IMR-90 (cell line): ENCODE results near the gene PBRM1. TPM values are rescaled to one million over a fixed set of nuclear protein-coding genes. Genes with fewer than 3 reads are reported as not detected.

ENCODE experiments used
- ATAC-seq: fragments of 200-7000 bp; cut with Tn5 transposase; 2 replicates; pipeline ENCODE4 v1.9.1; 2020; ENCODE audit warnings: low read depth, mild to moderate bottlenecking, moderate library complexity
- Bru-seq: library from RNA; stranded (reverse); fragments of 400-500 nt; gene quantifications from one replicate; lab custom pipeline; 2021; lab: Mats Ljungman, UMichigan
- BruChase-seq, 2 experiments: library from RNA; stranded (reverse); fragments of 400-500 nt; gene quantifications; one replicate each; lab custom pipeline; 2021; lab: Mats Ljungman, UMichigan
- BruUV-seq: library from RNA; stranded (reverse); fragments of 400-500 nt; replicated peaks from 2 replicates; lab custom pipeline; 2021; lab: Mats Ljungman, UMichigan
- CTCF ChIA-PET: fragments of 300-600 bp; formaldehyde crosslinking; extraction: SDS; loops from one replicate; lab custom pipeline; 2021; ENCODE audit warnings: antibody characterized with exemption; lab: Yijun Ruan, JAX
- POLR2A ChIA-PET: fragments of 300-600 bp; sonication (Branson Sonifier 250); formaldehyde crosslinking; loops from one replicate; lab custom pipeline; 2022; ENCODE audit warnings: antibody characterized with exemption; ENCODE audit not compliant: unreplicated experiment; lab: Charles Lee
- DNase-seq: peaks from one replicate; pipeline ENCODE4 v3.0.0; 2013
- H2AFZ ChIP-seq: replicated peaks from 2 replicates; pipeline ENCODE3; 2013; ENCODE audit warnings: low read length, mild to moderate bottlenecking; ENCODE audit not compliant: poor library complexity
- H2AK5ac ChIP-seq: 2 replicates; pipeline ENCODE4 v1.6.1; 2013; ENCODE audit warnings: low read depth, low read length, inconsistent platforms
- H2AK9ac ChIP-seq: replicated peaks from 2 replicates; pipeline ENCODE3; 2013; ENCODE audit warnings: mild to moderate bottlenecking, low read depth, low read length, moderate library complexity; ENCODE audit not compliant: poor library complexity
- H2BK120ac ChIP-seq: 2 replicates; pipeline ENCODE4 v1.6.1; 2013; ENCODE audit warnings: low read depth, low read length, inconsistent platforms
- H2BK15ac ChIP-seq: 3 replicates; pipeline ENCODE4 v1.6.1; 2013; ENCODE audit warnings: low read depth, low read length, inconsistent platforms
- H2BK20ac ChIP-seq: 2 replicates; pipeline ENCODE4 v1.6.1; 2013; ENCODE audit warnings: low read depth, mild to moderate bottlenecking, inconsistent platforms, low read length, moderate library complexity
- H2BK5ac ChIP-seq: 2 replicates; pipeline ENCODE4 v1.6.1; 2013; ENCODE audit warnings: mild to moderate bottlenecking, low read depth, low read length, inconsistent platforms; ENCODE audit not compliant: poor library complexity, severe bottlenecking
- H3K14ac ChIP-seq: replicated peaks from 2 replicates; pipeline ENCODE4 v1.6.1; 2013; ENCODE audit warnings: low read depth, low read length, inconsistent platforms
- H3K18ac ChIP-seq: 2 replicates; pipeline ENCODE4 v1.6.1; 2013; ENCODE audit warnings: low read depth, low read length, control low read depth
- H3K23ac ChIP-seq: 2 replicates; pipeline ENCODE4 v1.6.1; 2013; ENCODE audit warnings: low read depth, low read length, inconsistent platforms
- H3K27ac ChIP-seq: 2 replicates; pipeline ENCODE4 v1.5.1; 2013; ENCODE audit warnings: mild to moderate bottlenecking, control low read depth, low read length; ENCODE audit not compliant: insufficient read depth
- H3K27me3 ChIP-seq: 2 replicates; pipeline ENCODE4 v1.6.1; 2013; ENCODE audit warnings: low read length; ENCODE audit not compliant: control insufficient read depth, insufficient read depth
- H3K36me3 ChIP-seq: 2 replicates; pipeline ENCODE4 v1.6.1; 2013; ENCODE audit warnings: low read length, mixed read lengths; ENCODE audit not compliant: control insufficient read depth, insufficient read depth
- H3K4ac ChIP-seq: 2 replicates; pipeline ENCODE4 v1.6.1; 2013; ENCODE audit warnings: low read depth, low read length, inconsistent platforms
- H3K4me1 ChIP-seq: 2 replicates; pipeline ENCODE4 v1.6.1; 2013; ENCODE audit warnings: low read length, mixed read lengths; ENCODE audit not compliant: control insufficient read depth, insufficient read depth
- H3K4me2 ChIP-seq: 2 replicates; pipeline ENCODE4 v1.6.1; 2013; ENCODE audit warnings: low read depth, mild to moderate bottlenecking, control low read depth, low read length, moderate library complexity
- H3K4me3 ChIP-seq: 2 replicates; pipeline ENCODE4 v1.5.1; 2013; ENCODE audit warnings: low read depth, mild to moderate bottlenecking, control low read depth, low read length, moderate library complexity; ENCODE audit not compliant: insufficient read depth
- H3K56ac ChIP-seq: 2 replicates; pipeline ENCODE4 v1.6.1; 2013; ENCODE audit warnings: low read length, inconsistent platforms; ENCODE audit not compliant: insufficient read depth; ENCODE audit errors: extremely low read depth
- H3K79me1 ChIP-seq, 2 experiments: 2 replicates each; pipeline ENCODE4 v1.6.1; 2013; ENCODE audit warnings: low read length in 2 of 2, inconsistent platforms in 1 of 2, low read depth in 1 of 2
- H3K9ac ChIP-seq: 2 replicates; pipeline ENCODE4 v1.6.1; 2013; ENCODE audit warnings: low read depth, low read length, control low read depth
- H3K9me1 ChIP-seq: 2 replicates; pipeline ENCODE4 v1.6.1; 2013; ENCODE audit warnings: low read length, inconsistent platforms; ENCODE audit not compliant: insufficient read depth
- H3K9me3 ChIP-seq: 2 replicates; pipeline ENCODE4 v1.6.1; 2013; ENCODE audit warnings: low read length; ENCODE audit not compliant: control insufficient read depth, insufficient read depth
- H4K20me1 ChIP-seq: 2 replicates; pipeline ENCODE4 v1.6.1; 2013; ENCODE audit warnings: low read length, inconsistent platforms; ENCODE audit not compliant: insufficient read depth
- H4K5ac ChIP-seq: 2 replicates; pipeline ENCODE4 v1.6.1; 2013; ENCODE audit warnings: mild to moderate bottlenecking, low read depth, low read length, control low read depth
- H4K8ac ChIP-seq, 2 experiments: 2 replicates each; pipeline ENCODE4 v1.6.1; 2013; ENCODE audit warnings: low read depth in 2 of 2, low read length in 2 of 2, control low read depth in 1 of 2, inconsistent platforms in 1 of 2
- H4K91ac ChIP-seq: 2 replicates; pipeline ENCODE4 v1.6.1; 2013; ENCODE audit warnings: low read depth, low read length, inconsistent platforms; ENCODE audit not compliant: insufficient read depth
- CEBPB ChIP-seq: IDR thresholded peaks from 2 replicates; pipeline ENCODE4 v1.6.1; 2012; ENCODE audit warnings: low read depth, low read length, improper control_type of control experiment
- CHD1 ChIP-seq: IDR thresholded peaks from 2 replicates; pipeline ENCODE4 v1.6.1; 2012; ENCODE audit warnings: low read depth, low read length, improper control_type of control experiment
- CTCF ChIP-seq: conservative IDR thresholded peaks from 2 replicates; pipeline ENCODE4 v1.5.1; 2012; ENCODE audit warnings: mild to moderate bottlenecking, low read depth, low read length, improper control_type of control experiment
- ELK1 ChIP-seq: fragments of 150-350 bp; IDR thresholded peaks from 2 replicates; pipeline ENCODE4 v1.6.1; 2016; ENCODE audit warnings: low read depth, mild to moderate bottlenecking, low read length, moderate library complexity, borderline replicate concordance
- FOS ChIP-seq: fragments of 150-350 bp; IDR thresholded peaks from 2 replicates; pipeline ENCODE4 v1.6.1; 2016; ENCODE audit warnings: low read depth, low read length
- MAZ ChIP-seq: IDR thresholded peaks from 2 replicates; pipeline ENCODE4 v1.6.1; 2012; ENCODE audit warnings: low read depth, mild to moderate bottlenecking, low read length, improper control_type of control experiment, moderate library complexity, borderline replicate concordance
- POLR2A ChIP-seq: IDR thresholded peaks from 2 replicates; pipeline ENCODE4 v1.6.1; 2012; ENCODE audit warnings: mild to moderate bottlenecking, low read depth, low read length
- RCOR1 ChIP-seq: IDR thresholded peaks from 2 replicates; pipeline ENCODE4 v1.6.1; 2012; ENCODE audit warnings: mild to moderate bottlenecking, low read length, improper control_type of control experiment; ENCODE audit not compliant: insufficient replicate concordance
- SMC3 ChIP-seq: fragments of 150-350 bp; IDR thresholded peaks from 2 replicates; pipeline ENCODE4 v1.6.1; 2016; ENCODE audit warnings: low read depth, mild to moderate bottlenecking, antibody characterized with exemption, low read length, moderate library complexity
- USF2 ChIP-seq: fragments of 150-350 bp; IDR thresholded peaks from 2 replicates; pipeline ENCODE4 v1.6.1; 2017; ENCODE audit warnings: mild to moderate bottlenecking, antibody characterized with exemption, low read length, low read depth
- WGBS, 2 experiments: methylation state at CpG; one replicate each; pipeline versions ENCODE4 v1.1.5 to v1.1.7; 2013; ENCODE audit warnings: missing lambda C conversion rate in 2 of 2; ENCODE audit not compliant: insufficient read length in 1 of 2; ENCODE audit errors: extremely low coverage in 2 of 2; 5-methylcytosine and 5-hydroxymethylcytosine counted together
- dilution Hi-C: fragments of 300-500 bp; cut with HindIII; formaldehyde crosslinking; loops from one replicate; pipeline ENCODE4 v1.14.3; 2018; ENCODE audit warnings: low sequenced_read_pairs; ENCODE audit not compliant: unreplicated experiment
- in situ Hi-C: fragments of 300-500 bp; cut with MboI; formaldehyde crosslinking; loops from 3 replicates; pipeline ENCODE4 v1.14.3; 2019; ENCODE audit warnings: low sequenced_read_pairs, inconsistent platforms, mixed read lengths
- intact Hi-C: fragments of 100-400 bp; cut with micrococcal nuclease; formaldehyde crosslinking; loops from 2 replicates; pipeline ENCODE4 v1.10.0; 2022
- long read RNA-seq: library from polyadenylated mRNA; unstranded; transcript quantifications from one replicate; pipeline ENCODE4 v2.0.0, GENCODE V29; 2021; ENCODE audit not compliant: unreplicated experiment
- polyA plus RNA-seq, 3 experiments: library from polyadenylated mRNA; depleted of rRNA; stranded (reverse); fragments of >200 nt; gene quantifications; 2 replicates each; pipeline ENCODE4 v1.2.3, GENCODE V29; 2012; ENCODE audit warnings: low replicate concordance in 1 of 3
- total RNA-seq: library from RNA; depleted of rRNA; stranded (reverse); fragments of >200 nt; gene quantifications from 2 replicates; pipeline ENCODE4 v1.2.3, GENCODE V29; 2012; rRNA removed

PBRM1 gene
- total RNA-seq (72.6 and 74.2 TPM in 2 replicates), polyA plus RNA-seq (2012; rRNA removed) (16.5 and 16.6 TPM in 2 replicates), Bru-seq, nascent RNA (percentile 87 among the genes with signal in this experiment), BruChase-seq, experiment 1, labeled RNA remaining after a 6-hour chase (percentile 89 among the genes with signal in this experiment), BruChase-seq, experiment 2, labeled RNA remaining after a 2-hour chase (percentile 82 among the genes with signal in this experiment)
- polyA plus RNA-seq (2012; cell fraction: cytosol; rRNA removed): 9.1 and 9.9 TPM in 2 replicates
- polyA plus RNA-seq (2012; cell fraction: nucleus; rRNA removed; ENCODE audit: low replicate concordance): 11.0 and 21.9 TPM in 2 replicates
- long read RNA-seq, partial matches to known transcripts: 21 of 42 reads
- long read RNA-seq, other reads (novel, unspliced or antisense): 21 of 42 reads

- in situ Hi-C loops (no loop called here), intact Hi-C loops (loop anchor here (2.0 kb wide), 1 partner anchor 15 kb away; no protein-coding TSS in a partner anchor), dilution Hi-C loops (no loop called here)
- POLR2A ChIA-PET: interaction anchor here (0.5 to 1.1 kb wide), 2 partner anchors 10 to 18 kb away, joined by 3 to 6 read pairs; no protein-coding TSS in a partner anchor
- Histone ChIP-seq H2BK20ac (no peak within 1 kb of the TSS), H3K14ac (peak within 1 kb of the TSS; percentile 97), H3K27ac (peak within 1 kb of the TSS; percentile 92), H2BK5ac (peak within 1 kb of the TSS; percentile 95), H3K4me3 (peak within 1 kb of the TSS; percentile 89), H2AK5ac (peak within 1 kb of the TSS; percentile 100), H3K4ac (peak within 1 kb of the TSS; percentile 96), H4K20me1 (peaks cover 18% of the 10 kb centered on the region; the same call in 1 of the 2 replicates), H4K8ac (peak within 1 kb of the TSS; percentile 93 to 96), H3K36me3 (peaks cover 33% of the 10 kb centered on the region), H3K9me1 (peaks cover 3% of the 10 kb centered on the region), H3K4me1 (peaks cover 9% of the 10 kb centered on the region), H2BK120ac (peak within 1 kb of the TSS; percentile 72), H3K56ac (peak within 1 kb of the TSS; percentile 92), H3K23ac (peak within 1 kb of the TSS; percentile 95), H4K91ac (peak within 1 kb of the TSS; percentile 94), H2BK15ac (peak within 1 kb of the TSS; percentile 31; the same call in 1 of the 3 replicates), H2AFZ (peak within 1 kb of the TSS; percentile 94), H3K79me1 (peaks cover 30 to 68% of the 10 kb centered on the region in 2 experiments), H3K9ac (peak within 1 kb of the TSS; percentile 100), H3K27me3 (no peaks in the 10 kb centered on the region), H2AK9ac (peak within 1 kb of the TSS; percentile 100), H3K18ac (peak within 1 kb of the TSS; percentile 93), H3K9me3 (no peaks in the 10 kb centered on the region), H4K5ac (peak within 1 kb of the TSS; percentile 97), H3K4me2 (peak within 1 kb of the TSS; percentile 91)
- DNase-seq (peak; percentile 96), ATAC-seq (peak; percentile 94)
- TSS peak; percentile 72 for BruUV-seq
- 1% methylated on average over 57 of the region's 82 CpGs; no CpG with 5 or more reads in 1 of the 2 experiments for WGBS, 2 experiments
- CTCF ChIA-PET: no interaction called here
- peak; percentile 81; the same call in 1 of the 2 replicates for TF ChIP-seq MAZ
- peak; percentile 77 for TF ChIP-seq USF2
- TF ChIP-seq CEBPB: no peak
- no peak for TF ChIP-seq SMC3
- no peak for TF ChIP-seq ELK1
- TF ChIP-seq RCOR1: no peak
- TF ChIP-seq FOS: no peak; the same call in 1 of the 2 replicates
- TF ChIP-seq CHD1: peak; percentile 16; the same call in 1 of the 2 replicates
- TF ChIP-seq POLR2A: peak; percentile 95
- no peak for TF ChIP-seq CTCF
These were observed at the start of gene PBRM1, which contains the start of gene GNL3 for GRCh38 chr3:52685709-52686691. Gene PBRM1, minus strand, starts transcription at chr3:52685913. Gene GNL3, plus strand, starts transcription at chr3:52686032. Its CDS starts 61 bp downstream, at chr3:52686093.
